HEK293T (cell line): ENCODE results near the gene KCNH4.

ENCODE experiments used
- ARNT ChIP-seq: fragments of 450-650 bp; IDR thresholded peaks from 2 replicates; pipeline ENCODE4 v1.6.1; 2017; ENCODE audit warnings: mild to moderate bottlenecking
- CTBP1 ChIP-seq: fragments of 450-650 bp; IDR thresholded peaks from 2 replicates; pipeline ENCODE4 v1.6.1; 2016; ENCODE audit warnings: borderline replicate concordance
- FOXA1 ChIP-seq: fragments of 450-650 bp; IDR thresholded peaks from 2 replicates; pipeline ENCODE4 v1.6.1; 2016; ENCODE audit warnings: mild to moderate bottlenecking
- FOXM1 ChIP-seq: fragments of 450-650 bp; IDR thresholded peaks from 2 replicates; pipeline ENCODE4 v1.6.1; 2017; ENCODE audit warnings: mild to moderate bottlenecking, borderline replicate concordance
- HDGF ChIP-seq: fragments of 450-650 bp; IDR thresholded peaks from 2 replicates; pipeline ENCODE4 v1.6.1; 2017; ENCODE audit warnings: antibody characterized with exemption, borderline replicate concordance
- LEF1 ChIP-seq: fragments of 450-650 bp; IDR thresholded peaks from 2 replicates; pipeline ENCODE4 v1.6.1; 2017; ENCODE audit warnings: mild to moderate bottlenecking, borderline replicate concordance
- NFRKB ChIP-seq: fragments of 450-650 bp; IDR thresholded peaks from 2 replicates; pipeline ENCODE4 v1.6.1; 2016; ENCODE audit warnings: mild to moderate bottlenecking, moderate library complexity
- SP1 ChIP-seq: fragments of 450-650 bp; IDR thresholded peaks from 2 replicates; pipeline ENCODE4 v1.6.1; 2017
- SUZ12 ChIP-seq: fragments of 450-650 bp; IDR thresholded peaks from 2 replicates; pipeline ENCODE4 v1.6.1; 2016; ENCODE audit warnings: mild to moderate bottlenecking
- TF ChIP-seq, protein P1 (sequence below): fragments of 450-650 bp; IDR thresholded peaks from 2 replicates; pipeline ENCODE4 v1.6.1; 2016

DNA sequence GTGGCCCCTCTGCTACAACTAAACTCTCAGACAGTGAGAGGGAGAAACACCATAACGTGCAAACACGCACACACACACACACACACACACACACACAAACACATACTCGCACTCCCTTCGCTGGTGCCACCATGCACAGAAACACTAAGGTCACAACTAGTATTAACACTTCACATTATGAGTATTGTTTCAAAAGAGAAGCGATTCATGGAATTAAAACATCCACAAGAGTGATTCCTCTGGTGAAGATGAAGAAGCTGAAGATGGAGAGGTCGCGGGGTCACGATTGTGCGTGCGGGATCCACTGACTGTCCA is 20.5 kb upstream of the KCNH4 start:
- no peak for TF ChIP-seq ARNT
- TF ChIP-seq SUZ12 = no peak
- no peak for TF ChIP-seq FOXM1
- TF ChIP-seq LEF1 = no peak
- no peak for TF ChIP-seq SP1
- TF ChIP-seq, protein P1, sequence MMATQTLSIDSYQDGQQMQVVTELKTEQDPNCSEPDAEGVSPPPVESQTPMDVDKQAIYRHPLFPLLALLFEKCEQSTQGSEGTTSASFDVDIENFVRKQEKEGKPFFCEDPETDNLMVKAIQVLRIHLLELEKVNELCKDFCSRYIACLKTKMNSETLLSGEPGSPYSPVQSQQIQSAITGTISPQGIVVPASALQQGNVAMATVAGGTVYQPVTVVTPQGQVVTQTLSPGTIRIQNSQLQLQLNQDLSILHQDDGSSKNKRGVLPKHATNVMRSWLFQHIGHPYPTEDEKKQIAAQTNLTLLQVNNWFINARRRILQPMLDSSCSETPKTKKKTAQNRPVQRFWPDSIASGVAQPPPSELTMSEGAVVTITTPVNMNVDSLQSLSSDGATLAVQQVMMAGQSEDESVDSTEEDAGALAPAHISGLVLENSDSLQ = no peak
- TF ChIP-seq FOXA1 = no peak
- no peak for TF ChIP-seq NFRKB
- TF ChIP-seq CTBP1 = no peak
- no peak for TF ChIP-seq HDGF
